Trophoblast cell (in vitro differentiated cells and primary cell): ENCODE results near the gene ZNF407.

Experiments
- DNase-seq, 2 donors: peaks; one replicate each; pipeline ENCODE4 v3.0.0-alpha.2; 2016
- H2AFZ ChIP-seq: 2 replicates; pipeline ENCODE4 v1.6.1; 2013; ENCODE audit warnings: low read length, moderate library complexity, mild to moderate bottlenecking; ENCODE audit not compliant: insufficient read depth, poor library complexity
- H2AK5ac ChIP-seq: 2 replicates; pipeline ENCODE4 v1.6.1; 2013; ENCODE audit warnings: mild to moderate bottlenecking, low read length
- H2BK120ac ChIP-seq: 2 replicates; pipeline ENCODE4 v1.6.1; 2013; ENCODE audit warnings: low read length, mild to moderate bottlenecking, moderate library complexity; ENCODE audit not compliant: insufficient read depth, poor library complexity
- H2BK12ac ChIP-seq: 2 replicates; pipeline ENCODE4 v1.6.1; 2013; ENCODE audit warnings: mild to moderate bottlenecking, low read length, moderate library complexity
- H2BK5ac ChIP-seq: 2 replicates; pipeline ENCODE4 v1.6.1; 2013; ENCODE audit warnings: low read length, low read depth, moderate library complexity, mild to moderate bottlenecking; ENCODE audit not compliant: poor library complexity
- H3K14ac ChIP-seq: 2 replicates; pipeline ENCODE4 v1.6.1; 2013; ENCODE audit warnings: mild to moderate bottlenecking, low read length
- H3K18ac ChIP-seq: 2 replicates; pipeline ENCODE4 v1.6.1; 2013; ENCODE audit warnings: mild to moderate bottlenecking, low read length
- H3K23ac ChIP-seq: 2 replicates; pipeline ENCODE4 v1.6.1; 2013; ENCODE audit warnings: low read length
- H3K27ac ChIP-seq: 2 replicates; pipeline ENCODE4 v1.5.1; 2013; ENCODE audit warnings: low read depth, mild to moderate bottlenecking, inconsistent platforms, low read length, moderate library complexity
- H3K27me3 ChIP-seq: 2 replicates; pipeline ENCODE4 v1.6.1; 2013; ENCODE audit warnings: inconsistent platforms, mild to moderate bottlenecking, low read length, moderate library complexity; ENCODE audit not compliant: insufficient read depth
- H3K36me3 ChIP-seq, 2 experiments: 1 replicate in 1 of 2; 2 replicates in 1 of 2; pipeline ENCODE4 v1.6.1; 2013; ENCODE audit warnings: low read length in 2 of 2, mild to moderate bottlenecking in 2 of 2, moderate library complexity in 1 of 2; ENCODE audit not compliant: insufficient read depth in 2 of 2, control insufficient read depth in 1 of 2
- H3K4ac ChIP-seq: 2 replicates; pipeline ENCODE4 v1.6.1; 2013; ENCODE audit warnings: low read depth, mild to moderate bottlenecking, low read length, moderate library complexity
- H3K4me1 ChIP-seq, 2 experiments: 1 replicate in 1 of 2; 2 replicates in 1 of 2; pipeline ENCODE4 v1.6.1; 2013; ENCODE audit warnings: low read length in 2 of 2, mild to moderate bottlenecking in 2 of 2, moderate library complexity in 1 of 2; ENCODE audit not compliant: insufficient read depth in 2 of 2, control insufficient read depth in 1 of 2
- H3K4me2 ChIP-seq: 2 replicates; pipeline ENCODE4 v1.6.1; 2013; ENCODE audit warnings: inconsistent platforms, mild to moderate bottlenecking, low read length, moderate library complexity
- H3K4me3 ChIP-seq: 2 replicates; pipeline ENCODE4 v1.5.1; 2013; ENCODE audit warnings: mild to moderate bottlenecking, low read depth, low read length, inconsistent platforms
- H3K79me1 ChIP-seq: one replicate; pipeline ENCODE4 v1.6.1; 2013; ENCODE audit warnings: low read length
- H3K79me2 ChIP-seq: 2 replicates; pipeline ENCODE4 v1.6.1; 2013; ENCODE audit warnings: low read length, mild to moderate bottlenecking; ENCODE audit not compliant: control insufficient read depth, insufficient read depth, poor library complexity
- H3K9ac ChIP-seq: 2 replicates; pipeline ENCODE4 v1.6.1; 2013; ENCODE audit warnings: mild to moderate bottlenecking, low read length
- H3K9me3 ChIP-seq: 2 replicates; pipeline ENCODE4 v1.6.1; 2013; ENCODE audit warnings: low read depth, mild to moderate bottlenecking, control low read depth, inconsistent platforms, low read length; ENCODE audit not compliant: insufficient read depth
- H4K12ac ChIP-seq: 2 replicates; pipeline ENCODE4 v1.6.1; 2013; ENCODE audit warnings: low read depth, mild to moderate bottlenecking, low read length, moderate library complexity
- H4K8ac ChIP-seq: 2 replicates; pipeline ENCODE4 v1.6.1; 2013; ENCODE audit warnings: low read depth, mild to moderate bottlenecking, low read length, moderate library complexity
- H4K91ac ChIP-seq: one replicate; pipeline ENCODE4 v1.6.1; 2013; ENCODE audit warnings: low read depth, mild to moderate bottlenecking, low read length, moderate library complexity
- WGBS: extraction: QIAGEN DNeasy Blood & Tissue Kit; methylation state at CpG from one replicate; pipeline ENCODE4 v1.1.7; 2013; ENCODE audit warnings: missing lambda C conversion rate; ENCODE audit not compliant: insufficient read length, insufficient coverage; ENCODE audit errors: extremely low coverage; 5-methylcytosine and 5-hydroxymethylcytosine counted together

The ZNF407 gene

GRCh38 chr18:75045272-75045671 is 447.6 kb downstream of the ZNF407 start:
- H2AFZ ChIP-seq: no peak overlapping the region
- no peak overlapping the region for H2AK5ac ChIP-seq
- no peak overlapping the region for H3K4ac ChIP-seq
- H3K4me2 ChIP-seq: no peak overlapping the region
- H3K36me3 ChIP-seq: no peaks in the 10 kb centered on the region
- no peak overlapping the region for H2BK12ac ChIP-seq
- no peak overlapping the region for H3K18ac ChIP-seq
- DNase-seq: no peak
- H3K9me3 ChIP-seq: no peaks in the 10 kb centered on the region
- H4K12ac ChIP-seq: no peak overlapping the region
- no peak overlapping the region for H2BK5ac ChIP-seq
- no peaks in the 10 kb centered on the region for H3K79me1 ChIP-seq
- no peak overlapping the region for H3K4me3 ChIP-seq
- H3K27me3 ChIP-seq: no peaks in the 10 kb centered on the region
- H3K9ac ChIP-seq: no peak overlapping the region
- no CpG with 5 or more reads among the region's 4 CpGs for WGBS
- H3K4me1 ChIP-seq: no peaks in the 10 kb centered on the region
- H4K91ac ChIP-seq: no peak overlapping the region
- no peak overlapping the region for H3K27ac ChIP-seq
- no peak overlapping the region for H4K8ac ChIP-seq
- no peak overlapping the region for H3K14ac ChIP-seq
- H3K79me2 ChIP-seq: no peaks in the 10 kb centered on the region
- no peak overlapping the region for H3K23ac ChIP-seq
- H2BK120ac ChIP-seq: no peak overlapping the region

GRCh38 chr18:75047240-75047961 is 449.7 kb downstream of the ZNF407 start:
- H2AK5ac ChIP-seq: no peak overlapping the region
- no peak overlapping the region for H3K27ac ChIP-seq
- H3K14ac ChIP-seq: no peak overlapping the region
- no peak overlapping the region for H3K4me3 ChIP-seq
- no peak overlapping the region for H4K12ac ChIP-seq
- no peak overlapping the region for H3K9ac ChIP-seq
- no peaks in the 10 kb centered on the region for H3K36me3 ChIP-seq
- no peak overlapping the region for H3K4me2 ChIP-seq
- no peaks in the 10 kb centered on the region for H3K9me3 ChIP-seq
- no CpG with 5 or more reads among the region's 12 CpGs for WGBS
- no peak overlapping the region for H2BK120ac ChIP-seq
- no peak for DNase-seq
- H4K8ac ChIP-seq: no peak overlapping the region
- H3K18ac ChIP-seq: no peak overlapping the region
- no peaks in the 10 kb centered on the region for H3K79me2 ChIP-seq
- no peak overlapping the region for H2AFZ ChIP-seq
- no peaks in the 10 kb centered on the region for H3K4me1 ChIP-seq
- no peak overlapping the region for H2BK5ac ChIP-seq
- no peaks in the 10 kb centered on the region for H3K27me3 ChIP-seq
- H2BK12ac ChIP-seq: no peak overlapping the region
- no peak overlapping the region for H3K4ac ChIP-seq
- H3K23ac ChIP-seq: no peak overlapping the region
- no peaks in the 10 kb centered on the region for H3K79me1 ChIP-seq
- H4K91ac ChIP-seq: no peak overlapping the region

- Histone ChIP-seq H3K36me3 (no peaks in the 10 kb centered on the region), H2AFZ (no peak overlapping the region), H3K18ac (no peak overlapping the region), H3K4me1 (no peaks in the 10 kb centered on the region), H3K79me1 (no peaks in the 10 kb centered on the region), H3K14ac (no peak overlapping the region), H3K79me2 (no peaks in the 10 kb centered on the region), H3K4me3 (no peak overlapping the region), H3K4ac (no peak overlapping the region), H2BK12ac (no peak overlapping the region), H4K8ac (no peak overlapping the region), H2AK5ac (no peak overlapping the region), H3K23ac (no peak overlapping the region), H4K91ac (no peak overlapping the region), H3K27me3 (no peaks in the 10 kb centered on the region), H2BK5ac (no peak overlapping the region), H3K4me2 (no peak overlapping the region), H3K27ac (no peak overlapping the region), H2BK120ac (no peak overlapping the region), H3K9ac (no peak overlapping the region), H3K9me3 (no peaks in the 10 kb centered on the region), H4K12ac (no peak overlapping the region)
- WGBS: no CpG with 5 or more reads among the region's 10 CpGs
- no peak for DNase-seq
These were observed 451.2 kb downstream of the ZNF407 start for GRCh38 chr18:75048776-75049454.

GRCh38 chr18:75049455-75049789 is 451.8 kb downstream of the ZNF407 start:
- no peak overlapping the region for H3K23ac ChIP-seq
- H3K4me1 ChIP-seq: no peaks in the 10 kb centered on the region
- H2AFZ ChIP-seq: no peak overlapping the region
- H3K79me2 ChIP-seq: no peaks in the 10 kb centered on the region
- H3K4ac ChIP-seq: no peak overlapping the region
- H3K27me3 ChIP-seq: no peaks in the 10 kb centered on the region
- no peak overlapping the region for H4K8ac ChIP-seq
- WGBS: no CpG with 5 or more reads among the region's 4 CpGs
- no peak overlapping the region for H4K12ac ChIP-seq
- no peak overlapping the region for H2AK5ac ChIP-seq
- no peaks in the 10 kb centered on the region for H3K9me3 ChIP-seq
- no peak overlapping the region for H4K91ac ChIP-seq
- H3K14ac ChIP-seq: no peak overlapping the region
- no peak overlapping the region for H2BK12ac ChIP-seq
- no peak overlapping the region for H2BK5ac ChIP-seq
- H2BK120ac ChIP-seq: no peak overlapping the region
- no peaks in the 10 kb centered on the region for H3K79me1 ChIP-seq
- no peak overlapping the region for H3K27ac ChIP-seq
- H3K18ac ChIP-seq: no peak overlapping the region
- H3K4me3 ChIP-seq: no peak overlapping the region
- DNase-seq: no peak
- H3K9ac ChIP-seq: no peak overlapping the region
- H3K36me3 ChIP-seq: no peaks in the 10 kb centered on the region
- H3K4me2 ChIP-seq: no peak overlapping the region
